ENCODE results near the gene FAM83C. TPM values are rescaled to one million over a fixed set of nuclear protein-coding genes. Genes with fewer than 3 reads are reported as not detected.

FAM83C gene
- total and polyA plus RNA-seq, 2 donors (not counting 1 experiment from before 2014, with no cell fraction given) = 0.02 TPM; not detected in 1

- H2AFZ ChIP-seq (ENCODE audit: low read length) = no peak overlapping the region
- no peaks in the 10 kb centered on the region for H3K27me3 ChIP-seq (ENCODE audit: control insufficient read depth, insufficient read depth, low read length)
- no peaks in the 10 kb centered on the region for H3K36me3 ChIP-seq (ENCODE audit: control insufficient read depth, insufficient read depth, low read length)
- no peak overlapping the region for H3K27ac ChIP-seq (ENCODE audit: insufficient read depth, low read length)
- DNase-seq (ENCODE audit: low read depth in 2 of 2) = no peak
- no peaks in the 10 kb centered on the region for H3K9me3 ChIP-seq (ENCODE audit: control insufficient read depth, insufficient read depth, low read depth, low read length)
- no peaks in the 10 kb centered on the region for H3K79me2 ChIP-seq (ENCODE audit: control insufficient read depth, insufficient read depth, low read length)
- H4K20me1 ChIP-seq (ENCODE audit: control insufficient read depth, extremely low read depth, insufficient read depth, low read length) = no peaks in the 10 kb centered on the region
- no peak overlapping the region for H3K9ac ChIP-seq (ENCODE audit: insufficient read depth, low read length)
- H3K4me3 ChIP-seq (replicated peaks in 1 of 4; ENCODE audit: control extremely low read depth in 1 of 4, insufficient read depth in 1 of 4, low read depth in 3 of 4, low read length in 4 of 4) = no peak overlapping the region
- TF ChIP-seq CTCF (conservative IDR thresholded peaks at IDR 0.05 in 1 of 2, IDR thresholded peaks at IDR 0.05 in 1 of 2; ENCODE audit: low read depth in 1 of 2, low read length in 2 of 2) = no peak
- TF ChIP-seq EZH2 (IDR thresholded peaks at IDR 0.05; ENCODE audit: low read length, missing control alignments) = no peak
- no peak overlapping the region for H3K4me2 ChIP-seq (ENCODE audit: extremely low read depth, insufficient read depth, low read length)
- H3K4me1 ChIP-seq (ENCODE audit: control insufficient read depth, extremely low read depth, insufficient read depth, low read length) = no peaks in the 10 kb centered on the region
Observed at GRCh38 chr20:35246723-35247122, 45.5 kb downstream of the FAM83C start.

- Histone ChIP-seq H3K27ac (ENCODE audit: insufficient read depth, low read length) (no peak overlapping the region), H3K36me3 (ENCODE audit: control insufficient read depth, insufficient read depth, low read length) (no peaks in the 10 kb centered on the region)
Observed at GRCh38 chr20:35243986-35244385, 48.2 kb downstream of the FAM83C start.

GRCh38 chr20:35243317-35243716 lies 48.9 kb downstream of the FAM83C start:
- H3K27me3 ChIP-seq (ENCODE audit: control insufficient read depth, insufficient read depth, low read length) = peaks cover 9% of the 10 kb centered on the region
- no peaks in the 10 kb centered on the region for H3K4me1 ChIP-seq (ENCODE audit: control insufficient read depth, extremely low read depth, insufficient read depth, low read length)
- no peaks in the 10 kb centered on the region for H3K79me2 ChIP-seq (ENCODE audit: control insufficient read depth, insufficient read depth, low read length)
- H2AFZ ChIP-seq (ENCODE audit: low read length) = no peak overlapping the region
- TF ChIP-seq CTCF (conservative IDR thresholded peaks at IDR 0.05 in 1 of 2, IDR thresholded peaks at IDR 0.05 in 1 of 2; ENCODE audit: low read depth in 1 of 2, low read length in 2 of 2) (no peak), EZH2 (IDR thresholded peaks at IDR 0.05; ENCODE audit: low read length, missing control alignments) (no peak)
- H3K9me3 ChIP-seq (ENCODE audit: control insufficient read depth, insufficient read depth, low read depth, low read length) = no peaks in the 10 kb centered on the region
- no peaks in the 10 kb centered on the region for H3K36me3 ChIP-seq (ENCODE audit: control insufficient read depth, insufficient read depth, low read length)
- DNase-seq (ENCODE audit: low read depth in 2 of 2) = no peak
- no peak overlapping the region for H3K4me3 ChIP-seq (replicated peaks in 1 of 4; ENCODE audit: control extremely low read depth in 1 of 4, insufficient read depth in 1 of 4, low read depth in 3 of 4, low read length in 4 of 4)
- no peak overlapping the region for H3K9ac ChIP-seq (ENCODE audit: insufficient read depth, low read length)
- no peak overlapping the region for H3K4me2 ChIP-seq (ENCODE audit: extremely low read depth, insufficient read depth, low read length)
- no peak overlapping the region for H3K27ac ChIP-seq (ENCODE audit: insufficient read depth, low read length)
- no peaks in the 10 kb centered on the region for H4K20me1 ChIP-seq (ENCODE audit: control insufficient read depth, extremely low read depth, insufficient read depth, low read length)

More at GRCh38 chr20:35243986-35244385, 48.2 kb downstream of the FAM83C start:
- no peak overlapping the region for H3K9ac ChIP-seq (ENCODE audit: insufficient read depth, low read length)
- H3K4me3 ChIP-seq (replicated peaks in 1 of 4; ENCODE audit: control extremely low read depth in 1 of 4, insufficient read depth in 1 of 4, low read depth in 3 of 4, low read length in 4 of 4) = no peak overlapping the region
- H3K79me2 ChIP-seq (ENCODE audit: control insufficient read depth, insufficient read depth, low read length) = no peaks in the 10 kb centered on the region
- no peaks in the 10 kb centered on the region for H4K20me1 ChIP-seq (ENCODE audit: control insufficient read depth, extremely low read depth, insufficient read depth, low read length)
- DNase-seq (ENCODE audit: low read depth in 2 of 2) = no peak
- TF ChIP-seq CTCF (conservative IDR thresholded peaks at IDR 0.05 in 1 of 2, IDR thresholded peaks at IDR 0.05 in 1 of 2; ENCODE audit: low read depth in 1 of 2, low read length in 2 of 2) (no peak), EZH2 (IDR thresholded peaks at IDR 0.05; ENCODE audit: low read length, missing control alignments) (no peak)
- peaks cover 8% of the 10 kb centered on the region for H3K27me3 ChIP-seq (ENCODE audit: control insufficient read depth, insufficient read depth, low read length)
- H3K4me1 ChIP-seq (ENCODE audit: control insufficient read depth, extremely low read depth, insufficient read depth, low read length) = no peaks in the 10 kb centered on the region
- no peak overlapping the region for H3K4me2 ChIP-seq (ENCODE audit: extremely low read depth, insufficient read depth, low read length)
- H2AFZ ChIP-seq (ENCODE audit: low read length) = no peak overlapping the region
- no peaks in the 10 kb centered on the region for H3K9me3 ChIP-seq (ENCODE audit: control insufficient read depth, insufficient read depth, low read depth, low read length)

Data from fibroblast of lung (primary cell).